NT2/D1 (cell line): ENCODE results near the gene FAM234B.

Source experiments
- SUZ12 ChIP-seq: IDR thresholded peaks from 2 replicates; pipeline ENCODE4 v1.6.1; 2011; ENCODE audit not compliant: insufficient read length, insufficient read depth; ENCODE audit errors: extremely low read depth
- YY1 ChIP-seq: IDR thresholded peaks from 2 replicates; pipeline ENCODE4 v1.6.1; 2011; ENCODE audit not compliant: insufficient read length, insufficient read depth
- ZNF274 ChIP-seq: IDR thresholded peaks from 2 replicates; pipeline ENCODE4 v1.6.1; 2011; ENCODE audit warnings: mild to moderate bottlenecking, low read depth, low read length

DNA sequence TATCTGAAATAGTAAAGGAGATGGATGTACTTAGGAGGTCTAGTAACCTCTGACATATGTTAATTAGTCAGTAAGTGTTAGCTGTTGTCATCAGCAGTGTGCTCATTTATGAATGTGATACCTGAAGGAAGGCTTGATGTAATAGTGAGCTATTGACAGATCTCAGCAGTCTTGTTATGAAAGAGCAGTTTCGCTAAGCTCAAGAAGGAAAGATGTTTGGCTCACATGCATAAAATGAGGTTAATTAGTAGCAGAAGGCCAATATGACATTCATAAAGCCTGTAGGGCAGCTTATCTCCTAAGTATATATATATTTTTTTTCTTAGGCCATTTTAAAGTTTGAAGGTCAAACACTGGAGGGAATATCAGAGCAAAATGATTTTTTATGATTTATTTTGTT lies 2.8 kb downstream of the FAM234B start:
- TF ChIP-seq YY1 (no peak), SUZ12 (no peak), ZNF274 (no peak)
